ENCODE measurements around the gene UBASH3A. TPM values are rescaled to one million over a fixed set of nuclear protein-coding genes. Genes with fewer than 3 reads are reported as not detected.

UBASH3A gene
- total RNA-seq, 1 experiment from 2014 or later: not detected

DNA sequence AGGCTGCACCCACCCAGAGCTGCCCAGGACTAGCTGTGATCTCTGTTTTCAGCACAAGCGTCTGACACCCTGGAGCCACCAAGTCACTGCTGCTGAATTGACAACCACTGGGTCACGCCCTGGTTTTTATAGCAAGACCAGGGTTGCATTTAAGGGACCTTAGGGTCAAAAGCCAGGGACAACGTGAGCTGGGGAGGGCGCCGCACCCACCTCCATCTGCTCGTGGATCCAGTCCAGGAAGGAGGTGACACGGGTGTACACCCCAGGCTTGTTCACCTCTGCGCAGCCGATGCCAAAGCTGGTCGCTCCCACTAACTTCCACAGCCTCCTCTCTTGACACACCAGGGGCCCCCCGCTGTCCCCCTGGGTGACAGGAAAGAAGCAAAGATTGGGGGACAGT, 28.2 kb upstream of the UBASH3A start:
- ChIA-PET CTCF (no interaction called here), POLR2A (no interaction called here)
- H3K4me3 ChIP-seq (ENCODE audit: low read depth, low read length): no peak overlapping the region
- no peak for DNase-seq
- Mint-ChIP-seq H3K27ac (ENCODE audit: unreplicated experiment) (no peak overlapping the region), H3K36me3 (ENCODE audit: insufficient read depth, unreplicated experiment) (peaks cover 6% of the 10 kb centered on the region), H3K4me3 (ENCODE audit: unreplicated experiment) (no peak overlapping the region), H3K9me3 (ENCODE audit: unreplicated experiment) (no peaks in the 10 kb centered on the region), H3K27me3 (ENCODE audit: insufficient read depth, unreplicated experiment) (no peaks in the 10 kb centered on the region), H3K4me1 (ENCODE audit: low read depth, unreplicated experiment) (peaks cover 20% of the 10 kb centered on the region)
- H3K36me3 ChIP-seq (ENCODE audit: control insufficient read depth, insufficient read depth, low read length): no peaks in the 10 kb centered on the region
- no TSS peak for BruUV-seq (replicated peaks)
- intact Hi-C loops (cut with micrococcal nuclease; ENCODE audit: unreplicated experiment): no loop called here
- no peaks in the 10 kb centered on the region for H3K9me3 ChIP-seq
- TF ChIP-seq, protein P1, sequence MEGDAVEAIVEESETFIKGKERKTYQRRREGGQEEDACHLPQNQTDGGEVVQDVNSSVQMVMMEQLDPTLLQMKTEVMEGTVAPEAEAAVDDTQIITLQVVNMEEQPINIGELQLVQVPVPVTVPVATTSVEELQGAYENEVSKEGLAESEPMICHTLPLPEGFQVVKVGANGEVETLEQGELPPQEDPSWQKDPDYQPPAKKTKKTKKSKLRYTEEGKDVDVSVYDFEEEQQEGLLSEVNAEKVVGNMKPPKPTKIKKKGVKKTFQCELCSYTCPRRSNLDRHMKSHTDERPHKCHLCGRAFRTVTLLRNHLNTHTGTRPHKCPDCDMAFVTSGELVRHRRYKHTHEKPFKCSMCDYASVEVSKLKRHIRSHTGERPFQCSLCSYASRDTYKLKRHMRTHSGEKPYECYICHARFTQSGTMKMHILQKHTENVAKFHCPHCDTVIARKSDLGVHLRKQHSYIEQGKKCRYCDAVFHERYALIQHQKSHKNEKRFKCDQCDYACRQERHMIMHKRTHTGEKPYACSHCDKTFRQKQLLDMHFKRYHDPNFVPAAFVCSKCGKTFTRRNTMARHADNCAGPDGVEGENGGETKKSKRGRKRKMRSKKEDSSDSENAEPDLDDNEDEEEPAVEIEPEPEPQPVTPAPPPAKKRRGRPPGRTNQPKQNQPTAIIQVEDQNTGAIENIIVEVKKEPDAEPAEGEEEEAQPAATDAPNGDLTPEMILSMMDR (IDR thresholded peaks at IDR 0.05; ENCODE audit: insufficient read depth in 1 of 2, low read depth in 1 of 2, low read length in 1 of 2, severe bottlenecking in 1 of 2, unreplicated experiment in 1 of 2): no peak
- H3K4me1 ChIP-seq: no peaks in the 10 kb centered on the region
- no peaks in the 10 kb centered on the region for H3K27me3 ChIP-seq (replicated peaks; ENCODE audit: control insufficient read depth, insufficient read depth, low read length)

DNA sequence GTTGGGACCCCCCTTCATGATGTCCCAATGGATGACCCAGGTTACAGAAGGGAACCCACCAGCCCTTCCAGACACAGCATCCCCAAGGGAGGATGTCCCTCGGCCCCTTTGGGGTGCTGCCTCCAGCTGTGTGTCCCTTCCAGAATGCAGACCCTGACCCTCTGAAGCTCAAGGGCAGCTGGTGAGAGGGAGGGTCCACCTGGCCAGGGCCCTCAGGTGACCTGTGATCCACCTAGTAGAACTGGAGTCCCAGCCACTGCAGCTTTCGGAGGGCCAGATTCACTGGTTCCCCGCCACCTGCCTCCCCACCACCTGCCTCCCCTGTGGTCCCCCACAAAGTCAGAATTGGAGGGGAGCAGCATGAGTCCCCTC, 27.8 kb upstream of the UBASH3A start:
- no peak overlapping the region for H3K27ac Mint-ChIP-seq (ENCODE audit: unreplicated experiment)
- no peaks in the 10 kb centered on the region for H3K9me3 ChIP-seq
- ChIA-PET CTCF (no interaction called here), POLR2A (no interaction called here)
- no peaks in the 10 kb centered on the region for H3K36me3 ChIP-seq (ENCODE audit: control insufficient read depth, insufficient read depth, low read length)
- H3K4me3 Mint-ChIP-seq (ENCODE audit: unreplicated experiment): no peak overlapping the region
- BruUV-seq (replicated peaks): no TSS peak
- H3K4me3 ChIP-seq (ENCODE audit: low read depth, low read length): no peak overlapping the region
- H3K27me3 ChIP-seq (replicated peaks; ENCODE audit: control insufficient read depth, insufficient read depth, low read length): no peaks in the 10 kb centered on the region
- TF ChIP-seq, protein P1 (IDR thresholded peaks at IDR 0.05; ENCODE audit: insufficient read depth in 1 of 2, low read depth in 1 of 2, low read length in 1 of 2, severe bottlenecking in 1 of 2, unreplicated experiment in 1 of 2): no peak
- intact Hi-C loops (cut with micrococcal nuclease; ENCODE audit: unreplicated experiment): no loop called here
- no peaks in the 10 kb centered on the region for H3K9me3 Mint-ChIP-seq (ENCODE audit: unreplicated experiment)
- peaks cover 6% of the 10 kb centered on the region for H3K36me3 Mint-ChIP-seq (ENCODE audit: insufficient read depth, unreplicated experiment)
- H3K4me1 ChIP-seq: no peaks in the 10 kb centered on the region
- DNase-seq: no peak
- H3K27me3 Mint-ChIP-seq (ENCODE audit: insufficient read depth, unreplicated experiment): no peaks in the 10 kb centered on the region
- peaks cover 19% of the 10 kb centered on the region for H3K4me1 Mint-ChIP-seq (ENCODE audit: low read depth, unreplicated experiment)

DNA sequence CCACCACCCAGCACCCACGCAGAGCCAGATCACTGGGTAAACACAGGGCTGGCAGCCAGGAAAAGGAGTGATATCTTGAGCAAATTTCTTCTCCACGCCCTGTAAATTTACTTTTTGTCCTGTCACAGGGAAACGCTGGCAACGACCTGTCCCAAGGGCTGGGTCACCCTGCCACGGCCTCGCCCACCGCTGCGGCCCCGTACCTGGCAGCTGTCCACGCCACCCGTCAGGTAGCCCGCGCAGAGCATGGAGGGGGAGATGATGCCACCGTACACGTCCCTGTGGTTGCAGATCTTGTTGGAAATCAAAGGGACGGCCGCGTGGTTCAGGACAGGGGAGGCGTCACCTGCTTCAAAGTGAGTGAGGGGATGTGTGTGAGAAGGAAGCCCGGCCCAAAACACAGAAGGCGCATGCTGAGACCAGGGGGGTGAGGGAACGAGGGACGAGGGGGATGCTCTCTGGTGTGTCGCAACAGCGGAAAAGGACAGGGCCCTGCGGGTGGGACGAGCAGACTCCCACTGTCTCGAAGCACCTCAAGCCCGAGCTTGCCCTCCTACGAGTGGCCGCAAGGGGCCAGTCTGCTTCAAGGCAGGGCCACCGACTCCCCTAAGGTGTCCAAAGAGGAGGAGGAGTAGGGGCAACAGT, 27.2 kb upstream of the UBASH3A start:
- H3K27me3 Mint-ChIP-seq (ENCODE audit: insufficient read depth, unreplicated experiment): no peaks in the 10 kb centered on the region
- H3K36me3 Mint-ChIP-seq (ENCODE audit: insufficient read depth, unreplicated experiment): peaks cover 2% of the 10 kb centered on the region
- TF ChIP-seq, protein P1 (IDR thresholded peaks at IDR 0.05; ENCODE audit: insufficient read depth in 1 of 2, low read depth in 1 of 2, low read length in 1 of 2, severe bottlenecking in 1 of 2, unreplicated experiment in 1 of 2): no peak
- H3K4me3 Mint-ChIP-seq (ENCODE audit: unreplicated experiment): no peak overlapping the region
- intact Hi-C loops (cut with micrococcal nuclease; ENCODE audit: unreplicated experiment): no loop called here
- no peaks in the 10 kb centered on the region for H3K9me3 Mint-ChIP-seq (ENCODE audit: unreplicated experiment)
- no peak for DNase-seq
- BruUV-seq (replicated peaks): no TSS peak
- ChIA-PET CTCF (no interaction called here), POLR2A (no interaction called here)
- no peaks in the 10 kb centered on the region for H3K4me1 ChIP-seq
- H3K27ac Mint-ChIP-seq (ENCODE audit: unreplicated experiment): no peak overlapping the region
- H3K9me3 ChIP-seq: no peaks in the 10 kb centered on the region
- no peaks in the 10 kb centered on the region for H3K36me3 ChIP-seq (ENCODE audit: control insufficient read depth, insufficient read depth, low read length)
- no peaks in the 10 kb centered on the region for H3K27me3 ChIP-seq (replicated peaks; ENCODE audit: control insufficient read depth, insufficient read depth, low read length)
- H3K4me3 ChIP-seq (ENCODE audit: low read depth, low read length): no peak overlapping the region
- peaks cover 14% of the 10 kb centered on the region for H3K4me1 Mint-ChIP-seq (ENCODE audit: low read depth, unreplicated experiment)

Measured in Caco-2 (cell line).